ENCODE results near the gene SEPSECS.

DNA sequence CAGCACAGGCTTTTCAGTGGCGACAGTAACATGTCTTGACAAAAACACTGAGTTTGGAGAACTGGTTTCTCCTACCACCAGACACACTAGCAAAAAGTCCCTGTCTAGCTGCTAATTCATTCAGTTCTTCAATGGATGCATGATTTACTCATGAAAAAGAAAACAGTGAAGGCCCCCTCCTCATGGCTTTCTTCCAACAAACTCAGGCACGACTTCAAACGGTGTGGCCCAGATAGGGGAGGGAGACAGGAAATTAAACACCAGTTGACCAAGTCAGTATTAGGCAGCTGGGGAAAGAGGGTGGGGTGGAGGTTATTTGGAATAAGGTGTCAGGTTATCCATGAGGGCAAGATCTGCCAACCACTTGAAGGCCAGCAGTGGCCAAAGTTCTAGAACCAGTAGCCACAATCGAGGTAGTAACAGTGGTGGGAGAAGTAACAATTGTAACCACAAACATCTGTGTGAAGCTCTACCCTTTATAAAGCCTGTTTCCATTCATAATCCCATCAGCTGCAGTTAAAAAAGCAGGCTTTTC is 60.2 kb downstream of the SEPSECS start:
- TF ChIP-seq EZH2 (IDR thresholded peaks at IDR 0.05; ENCODE audit: borderline replicate concordance, insufficient read depth, low read length, poor library complexity, severe bottlenecking) = no peak
- no peak for TF ChIP-seq CTCF (IDR thresholded peaks at IDR 0.05; ENCODE audit: poor library complexity, severe bottlenecking)
- TF ChIP-seq POLR2AphosphoS5 (IDR thresholded peaks at IDR 0.05) = no peak
- no peak for TF ChIP-seq SMC3 (conservative IDR thresholded peaks at IDR 0.05; ENCODE audit: poor library complexity)
- no peak for TF ChIP-seq RAD21 (conservative IDR thresholded peaks at IDR 0.05)
- TF ChIP-seq TAF1 (IDR thresholded peaks at IDR 0.05; ENCODE audit: low read depth) = no peak
